Fibroblast of lung (primary cell): ENCODE measurements around the gene TMEFF2. TPM values are rescaled to one million over a fixed set of nuclear protein-coding genes. Genes with fewer than 3 reads are reported as not detected.

Source experiments
- DNase-seq, 2 donors: peaks; one replicate each; pipeline versions ENCODE4 v3.0.0 to v3.0.0-alpha.2; 2010; ENCODE audit warnings: low read depth in 2 of 2
- H2AFZ ChIP-seq: 2 replicates; pipeline ENCODE4 v1.5.1; 2012; ENCODE audit warnings: low read length, control low read depth, inconsistent platforms
- H3K27ac ChIP-seq: 2 replicates; pipeline ENCODE4 v1.5.1; 2011; ENCODE audit warnings: low read length, control low read depth; ENCODE audit not compliant: insufficient read depth
- H3K27me3 ChIP-seq: 2 replicates; pipeline ENCODE4 v1.5.1; 2011; ENCODE audit warnings: mild to moderate bottlenecking, low read length; ENCODE audit not compliant: control insufficient read depth, insufficient read depth
- H3K36me3 ChIP-seq: 2 replicates; pipeline ENCODE4 v1.5.1; 2011; ENCODE audit warnings: low read length; ENCODE audit not compliant: control insufficient read depth, insufficient read depth
- H3K4me1 ChIP-seq: 2 replicates; pipeline ENCODE4 v1.5.1; 2011; ENCODE audit warnings: low read length; ENCODE audit not compliant: control insufficient read depth, insufficient read depth; ENCODE audit errors: extremely low read depth
- H3K4me2 ChIP-seq: 2 replicates; pipeline ENCODE4 v1.5.1; 2011; ENCODE audit warnings: low read length, control low read depth; ENCODE audit not compliant: insufficient read depth; ENCODE audit errors: extremely low read depth
- H3K4me3 ChIP-seq, 4 experiments: fragments of 200-600 bp in 1 of 4; sonication (generic) in 1 of 4; replicated peaks in 1 of 4; 2 replicates each; pipeline ENCODE4 v1.5.1; 2011 to 2016; ENCODE audit warnings: low read length in 4 of 4, low read depth in 3 of 4, mild to moderate bottlenecking in 3 of 4, control low read depth in 2 of 4, inconsistent platforms in 1 of 4, mixed read lengths in 1 of 4; ENCODE audit not compliant: insufficient read depth in 1 of 4; ENCODE audit errors: control extremely low read depth in 1 of 4
- H3K79me2 ChIP-seq: 2 replicates; pipeline ENCODE4 v1.5.1; 2012; ENCODE audit warnings: mild to moderate bottlenecking, low read length, inconsistent platforms; ENCODE audit not compliant: control insufficient read depth, insufficient read depth
- H3K9ac ChIP-seq: 2 replicates; pipeline ENCODE4 v1.5.1; 2011; ENCODE audit warnings: mild to moderate bottlenecking, low read length, control low read depth; ENCODE audit not compliant: insufficient read depth
- H3K9me3 ChIP-seq: 2 replicates; pipeline ENCODE4 v1.5.1; 2012; ENCODE audit warnings: low read depth, low read length; ENCODE audit not compliant: control insufficient read depth, insufficient read depth
- H4K20me1 ChIP-seq: 2 replicates; pipeline ENCODE4 v1.5.1; 2011; ENCODE audit warnings: low read length; ENCODE audit not compliant: control insufficient read depth, insufficient read depth; ENCODE audit errors: extremely low read depth
- EZH2 ChIP-seq: IDR thresholded peaks from 2 replicates; pipeline ENCODE4 v1.5.1; 2012; ENCODE audit warnings: low read length, control low read depth, mild to moderate bottlenecking; ENCODE audit errors: missing control alignments
- polyA plus RNA-seq, 2 donors: library from polyadenylated mRNA; depleted of rRNA in 1 of 2; stranded (reverse) in 1 of 2; unstranded in 1 of 2; fragments of >200 nt; gene quantifications; 2 replicates each; pipeline ENCODE4 v1.2.1, GENCODE V29; 2011 to 2012; ENCODE audit warnings: missing spikeins in 1 of 2
- total RNA-seq: library from RNA; depleted of rRNA; stranded (reverse); fragments of >200 nt; gene quantifications from 2 replicates; pipeline ENCODE4 v1.2.1, GENCODE V29; 2014
- TF ChIP-seq, protein P1 (sequence below), 2 donors: IDR thresholded peaks in 1 of 2; conservative IDR thresholded peaks in 1 of 2; 1 replicate in 1 of 2; 2 replicates in 1 of 2; pipeline ENCODE4 v1.5.1; 2011 to 2012; ENCODE audit warnings: low read length in 2 of 2, control low read depth in 1 of 2, inconsistent platforms in 1 of 2, low read depth in 1 of 2, mild to moderate bottlenecking in 1 of 2

Gene TMEFF2
- total and polyA plus RNA-seq, 2 donors (not counting 1 experiment from before 2014, with no cell fraction given): 0.33 to 0.87 TPM

DNA sequence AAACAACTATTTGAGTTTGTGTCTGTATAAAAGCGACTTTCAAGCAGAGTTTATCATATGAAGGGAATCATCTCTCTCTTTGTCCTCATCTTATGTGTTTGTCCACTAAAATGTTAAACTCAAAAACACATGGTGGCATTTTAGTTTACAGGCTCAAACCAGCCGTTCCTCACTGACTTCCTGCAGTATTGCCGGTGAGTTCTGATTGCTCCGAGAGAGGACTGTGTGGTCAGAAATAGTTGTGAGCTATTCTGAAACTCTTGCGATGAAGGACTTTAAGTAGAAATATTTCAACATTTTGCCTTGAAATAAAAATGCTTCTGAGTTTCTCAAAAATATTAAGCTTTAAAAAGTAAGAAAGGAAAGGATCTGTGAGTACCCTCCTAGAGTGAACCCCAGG is 184.7 kb downstream of the TMEFF2 start:
- Histone ChIP-seq H3K27ac (no peak overlapping the region), H3K9ac (no peak overlapping the region)

DNA sequence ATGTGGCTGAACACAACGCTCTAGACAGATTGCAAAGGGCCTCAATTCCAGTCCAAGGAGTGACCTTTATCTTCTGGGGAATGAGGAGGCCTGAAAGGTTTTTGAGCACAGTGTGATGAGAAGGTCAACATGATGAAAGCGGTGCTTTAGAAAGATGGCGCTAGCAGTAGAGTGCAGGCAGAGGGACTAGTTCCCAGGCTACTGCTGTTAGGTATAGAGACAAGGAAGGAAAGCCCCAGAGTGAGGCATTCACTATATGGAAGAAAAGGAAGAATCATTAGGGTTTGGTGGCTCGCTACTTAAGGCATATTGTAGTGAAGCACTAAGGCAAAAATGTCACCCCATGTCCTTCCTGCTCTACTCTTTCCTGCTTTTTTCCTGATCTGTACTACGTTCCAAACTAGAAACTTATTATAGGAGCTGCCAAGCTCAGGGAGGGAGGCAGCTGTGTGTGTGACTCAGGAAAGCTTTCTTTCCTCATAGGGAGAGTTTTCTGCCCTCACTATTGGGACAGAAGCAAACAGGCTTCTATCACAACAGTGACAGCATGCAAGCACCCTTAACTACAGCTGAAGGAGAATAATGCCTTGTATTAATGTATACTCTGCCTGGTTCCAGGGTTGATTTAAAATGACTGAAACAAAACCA is 187.0 kb downstream of the TMEFF2 start:
- DNase-seq: peak; percentile 44 to 51
- TF ChIP-seq, protein P1, sequence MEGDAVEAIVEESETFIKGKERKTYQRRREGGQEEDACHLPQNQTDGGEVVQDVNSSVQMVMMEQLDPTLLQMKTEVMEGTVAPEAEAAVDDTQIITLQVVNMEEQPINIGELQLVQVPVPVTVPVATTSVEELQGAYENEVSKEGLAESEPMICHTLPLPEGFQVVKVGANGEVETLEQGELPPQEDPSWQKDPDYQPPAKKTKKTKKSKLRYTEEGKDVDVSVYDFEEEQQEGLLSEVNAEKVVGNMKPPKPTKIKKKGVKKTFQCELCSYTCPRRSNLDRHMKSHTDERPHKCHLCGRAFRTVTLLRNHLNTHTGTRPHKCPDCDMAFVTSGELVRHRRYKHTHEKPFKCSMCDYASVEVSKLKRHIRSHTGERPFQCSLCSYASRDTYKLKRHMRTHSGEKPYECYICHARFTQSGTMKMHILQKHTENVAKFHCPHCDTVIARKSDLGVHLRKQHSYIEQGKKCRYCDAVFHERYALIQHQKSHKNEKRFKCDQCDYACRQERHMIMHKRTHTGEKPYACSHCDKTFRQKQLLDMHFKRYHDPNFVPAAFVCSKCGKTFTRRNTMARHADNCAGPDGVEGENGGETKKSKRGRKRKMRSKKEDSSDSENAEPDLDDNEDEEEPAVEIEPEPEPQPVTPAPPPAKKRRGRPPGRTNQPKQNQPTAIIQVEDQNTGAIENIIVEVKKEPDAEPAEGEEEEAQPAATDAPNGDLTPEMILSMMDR (conservative IDR thresholded peaks at IDR 0.05 in 1 of 2, IDR thresholded peaks at IDR 0.05 in 1 of 2; ENCODE audit: low read depth in 1 of 2, low read length in 2 of 2): no peak
- no peak for TF ChIP-seq EZH2
- no peaks in the 10 kb centered on the region for H3K4me1 ChIP-seq
- H3K9me3 ChIP-seq: no peaks in the 10 kb centered on the region
- H2AFZ ChIP-seq: peak overlapping the region; percentile 36
- H3K4me3 ChIP-seq: no peak overlapping the region
- H3K4me2 ChIP-seq: no peak overlapping the region
- H3K79me2 ChIP-seq: no peaks in the 10 kb centered on the region
- H3K27me3 ChIP-seq: no peaks in the 10 kb centered on the region
- no peak overlapping the region for H3K9ac ChIP-seq
- H3K36me3 ChIP-seq: no peaks in the 10 kb centered on the region
- H3K27ac ChIP-seq: no peak overlapping the region
- H4K20me1 ChIP-seq: no peaks in the 10 kb centered on the region

More for the DNA sequence above, 184.7 kb downstream of the TMEFF2 start:
- Histone ChIP-seq H4K20me1 (no peaks in the 10 kb centered on the region), H3K79me2 (no peaks in the 10 kb centered on the region), H3K9me3 (no peaks in the 10 kb centered on the region), H3K36me3 (no peaks in the 10 kb centered on the region), H3K27me3 (no peaks in the 10 kb centered on the region), H3K4me2 (peak overlapping the region; percentile 27), H2AFZ (peak overlapping the region; percentile 67), H3K4me3 (no peak overlapping the region), H3K4me1 (no peaks in the 10 kb centered on the region)
- DNase-seq: no peak
- TF ChIP-seq, protein P1 (conservative IDR thresholded peaks at IDR 0.05 in 1 of 2, IDR thresholded peaks at IDR 0.05 in 1 of 2; ENCODE audit: low read depth in 1 of 2, low read length in 2 of 2): no peak
- TF ChIP-seq EZH2: no peak

DNA sequence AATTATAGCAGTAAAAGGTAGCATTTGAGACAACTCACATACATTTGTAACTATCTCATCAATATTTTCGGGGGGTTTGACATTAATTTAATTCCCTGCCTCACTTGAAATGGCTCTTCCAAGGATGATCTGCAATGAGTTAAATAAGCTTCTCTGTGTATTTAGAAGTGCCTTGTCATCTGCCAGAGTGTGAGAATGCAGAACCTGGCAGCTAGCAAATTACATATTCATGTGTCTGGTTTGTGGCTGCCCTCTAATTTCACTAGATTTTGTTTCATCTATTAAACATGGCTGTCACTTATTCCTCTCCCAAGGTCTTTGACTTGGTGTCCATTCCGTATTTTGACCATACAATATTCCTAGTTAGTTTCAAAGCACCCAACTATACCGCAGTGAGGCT is 189.5 kb downstream of the TMEFF2 start:
- Histone ChIP-seq H3K9ac (no peak overlapping the region), H4K20me1 (no peaks in the 10 kb centered on the region), H3K4me3 (no peak overlapping the region), H3K79me2 (no peaks in the 10 kb centered on the region), H3K27me3 (no peaks in the 10 kb centered on the region), H3K4me1 (no peaks in the 10 kb centered on the region), H3K27ac (no peak overlapping the region), H3K4me2 (no peak overlapping the region), H3K9me3 (no peaks in the 10 kb centered on the region), H2AFZ (no peak overlapping the region), H3K36me3 (no peaks in the 10 kb centered on the region)
- TF ChIP-seq, protein P1 (conservative IDR thresholded peaks at IDR 0.05 in 1 of 2, IDR thresholded peaks at IDR 0.05 in 1 of 2; ENCODE audit: low read depth in 1 of 2, low read length in 2 of 2): no peak
- TF ChIP-seq EZH2: no peak
- no peak for DNase-seq
